NCI-H345 (cell line): ENCODE measurements around the gene IL23R.
"Not testable (repeated sequence)": the region's sequence is repeated elsewhere in the genome, so short reads cannot be mapped to it uniquely, and the experiment has no call there.

Experiments
- DNase-seq: peaks from one replicate; lab custom pipeline; 2025; lab: John Stamatoyannopoulos, UW

The IL23R gene, protein sequence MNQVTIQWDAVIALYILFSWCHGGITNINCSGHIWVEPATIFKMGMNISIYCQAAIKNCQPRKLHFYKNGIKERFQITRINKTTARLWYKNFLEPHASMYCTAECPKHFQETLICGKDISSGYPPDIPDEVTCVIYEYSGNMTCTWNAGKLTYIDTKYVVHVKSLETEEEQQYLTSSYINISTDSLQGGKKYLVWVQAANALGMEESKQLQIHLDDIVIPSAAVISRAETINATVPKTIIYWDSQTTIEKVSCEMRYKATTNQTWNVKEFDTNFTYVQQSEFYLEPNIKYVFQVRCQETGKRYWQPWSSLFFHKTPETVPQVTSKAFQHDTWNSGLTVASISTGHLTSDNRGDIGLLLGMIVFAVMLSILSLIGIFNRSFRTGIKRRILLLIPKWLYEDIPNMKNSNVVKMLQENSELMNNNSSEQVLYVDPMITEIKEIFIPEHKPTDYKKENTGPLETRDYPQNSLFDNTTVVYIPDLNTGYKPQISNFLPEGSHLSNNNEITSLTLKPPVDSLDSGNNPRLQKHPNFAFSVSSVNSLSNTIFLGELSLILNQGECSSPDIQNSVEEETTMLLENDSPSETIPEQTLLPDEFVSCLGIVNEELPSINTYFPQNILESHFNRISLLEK

DNA sequence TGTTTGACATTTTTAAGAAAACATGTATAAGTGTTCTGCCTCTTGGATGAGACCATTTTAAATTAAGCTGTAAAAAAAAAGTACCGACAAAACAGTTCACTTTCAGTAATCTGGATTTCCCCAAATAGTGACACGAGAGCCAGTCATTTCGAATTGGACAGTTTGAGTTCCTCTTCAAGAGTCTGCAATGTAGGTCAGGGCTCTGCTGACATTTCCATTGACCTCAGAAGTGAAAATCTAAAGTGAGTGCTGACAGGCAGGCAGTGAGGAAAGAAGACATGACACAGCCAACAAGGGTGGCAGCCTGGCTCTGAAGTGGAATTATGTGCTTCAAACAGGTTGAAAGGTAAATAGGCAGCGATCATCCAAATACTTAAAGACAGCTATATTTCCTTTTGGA is at the start of gene IL23R:
IL23R (plus strand) TSS at position 259 of the 400 bp plus-strand sequence. CDS start 1,667 bp downstream, outside the sequence.
- DNase-seq = no peak

DNA sequence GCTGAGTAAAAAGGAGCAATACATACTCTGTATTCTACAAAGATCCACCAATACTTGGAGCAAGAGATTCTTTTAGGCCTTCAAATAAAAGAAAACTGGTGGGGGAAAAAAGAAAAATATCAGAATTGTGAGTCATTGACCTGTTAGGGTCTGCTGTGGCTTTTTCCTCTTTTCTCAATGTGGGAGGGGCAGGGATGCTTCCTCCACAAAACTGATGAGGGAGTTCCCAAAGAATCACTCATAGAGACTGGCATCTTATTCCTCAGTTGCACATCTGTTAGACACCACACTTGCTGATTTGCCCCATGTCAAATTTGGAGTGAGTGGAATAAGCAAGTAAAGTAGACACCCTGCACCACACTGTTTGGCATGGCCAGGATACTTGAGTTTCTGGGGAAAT is 48.1 kb upstream of the IL23R start:
- DNase-seq = no peak

DNA sequence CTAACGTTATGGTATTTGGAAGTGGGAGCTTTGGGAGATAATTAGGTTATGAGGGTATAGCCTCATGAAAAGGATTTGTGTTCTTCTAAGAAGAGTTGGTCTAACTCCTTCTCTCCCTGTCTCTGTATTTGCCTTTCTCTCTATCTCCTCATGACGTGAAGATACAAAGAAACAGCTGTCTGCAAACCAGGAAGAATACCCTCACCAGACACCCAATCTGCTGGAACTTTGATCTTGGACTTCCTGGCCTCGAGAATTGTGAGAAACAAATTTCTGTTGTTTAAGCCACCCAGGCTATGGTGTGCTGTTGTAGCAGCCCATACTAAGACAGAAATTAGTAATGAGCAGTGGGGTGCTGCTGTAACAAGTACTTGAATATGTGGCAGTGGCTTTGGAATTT is 47.6 kb upstream of the IL23R start:
- no peak for DNase-seq

DNA sequence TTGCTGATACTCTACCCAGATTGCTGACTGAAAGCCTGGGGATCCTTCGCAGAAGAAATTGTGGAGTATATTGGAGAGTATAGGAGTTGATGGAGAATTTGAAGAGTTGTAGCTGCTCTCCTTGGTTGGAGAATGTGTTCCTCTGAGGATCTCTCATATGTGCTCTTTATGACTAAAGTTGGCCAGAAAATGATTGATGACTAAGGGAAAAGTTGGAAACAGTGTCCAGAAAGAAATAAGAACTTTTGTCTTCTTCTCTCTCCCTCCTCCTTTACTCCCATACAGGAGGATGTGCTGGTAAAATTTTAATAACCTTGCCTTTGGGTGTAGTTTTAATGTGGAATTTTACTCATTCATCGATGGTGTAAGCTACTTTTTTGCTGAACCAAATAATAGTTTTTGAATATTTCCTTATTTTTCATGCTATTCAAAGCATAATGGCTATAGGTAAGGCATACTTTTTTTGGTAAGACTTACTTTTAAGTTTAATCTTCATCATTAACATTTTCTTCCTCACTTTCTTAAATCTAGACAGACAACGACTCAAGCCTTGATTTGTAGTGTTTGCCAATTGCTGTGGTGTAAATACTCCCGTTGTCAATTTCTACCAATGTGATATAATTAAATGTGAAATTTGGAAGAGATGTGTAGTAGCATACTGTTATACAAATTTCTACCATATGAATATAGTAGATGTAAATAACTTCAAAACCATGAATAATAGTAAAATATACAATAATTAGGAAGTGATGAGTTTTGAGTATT is 45.2 kb upstream of the IL23R start:
- no peak for DNase-seq

GRCh38 chr1:67124455-67124854 is 41.8 kb upstream of the IL23R start:
- no peak for DNase-seq

GRCh38 chr1:67126111-67126746 is 40.0 kb upstream of the IL23R start:
- DNase-seq = no peak

- DNase-seq = no peak
Measured at GRCh38 chr1:67126974-67127373, 39.3 kb upstream of the IL23R start.

GRCh38 chr1:67130673-67131072 is 35.6 kb upstream of the IL23R start:
- DNase-seq = no peak

GRCh38 chr1:67133177-67133576 is 33.1 kb upstream of the IL23R start:
- DNase-seq = no peak

DNA sequence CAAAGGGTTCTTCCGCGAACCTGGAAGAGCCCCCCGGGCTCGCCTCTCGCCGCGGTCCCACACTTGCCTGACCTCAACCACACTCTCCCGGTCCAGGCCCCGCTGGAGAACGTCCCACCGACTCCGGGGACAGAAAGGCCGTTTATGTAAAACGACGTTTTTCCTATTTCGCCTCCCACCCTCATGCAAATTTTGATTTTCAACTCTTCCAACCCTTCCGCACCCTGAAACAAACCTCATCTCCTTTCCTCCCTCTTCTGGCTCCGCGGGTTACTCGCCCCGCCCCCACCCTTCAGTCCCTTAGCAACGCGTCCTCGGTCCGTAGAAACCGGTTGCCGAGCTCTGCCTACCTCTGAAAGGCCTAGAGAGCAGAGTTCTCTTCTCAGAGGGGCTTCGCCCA is 31.6 kb upstream of the IL23R start, which contains the start of gene C1orf141:
C1orf141 (minus strand) TSS at position 276 of the 400 bp plus-strand sequence. CDS start 7,730 bp downstream, outside the sequence.
- no peak for DNase-seq

DNA sequence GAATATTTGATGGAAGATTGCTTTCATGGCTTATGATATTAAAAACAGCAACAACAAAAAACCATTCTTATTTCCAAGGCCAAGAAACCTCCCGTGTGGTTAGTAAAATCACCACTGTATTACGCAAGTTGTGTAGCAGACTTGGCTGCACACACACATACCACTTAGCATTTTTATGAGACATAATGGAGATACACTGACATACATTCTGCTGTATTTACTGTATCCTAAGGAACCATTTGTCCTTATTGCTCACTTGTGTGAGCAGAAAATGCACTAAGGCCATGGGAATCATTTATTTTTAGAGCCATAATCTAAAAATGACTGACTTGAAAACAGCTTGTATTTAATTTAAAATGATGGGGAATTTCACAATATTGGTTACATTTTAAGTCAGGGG is 30.9 kb upstream of the IL23R start:
- DNase-seq = no peak

- no peak for DNase-seq
Measured at GRCh38 chr1:67137307-67137753, 28.9 kb upstream of the IL23R start.

- no peak for DNase-seq
Measured at GRCh38 chr1:67138813-67139499, 27.3 kb upstream of the IL23R start.

DNA sequence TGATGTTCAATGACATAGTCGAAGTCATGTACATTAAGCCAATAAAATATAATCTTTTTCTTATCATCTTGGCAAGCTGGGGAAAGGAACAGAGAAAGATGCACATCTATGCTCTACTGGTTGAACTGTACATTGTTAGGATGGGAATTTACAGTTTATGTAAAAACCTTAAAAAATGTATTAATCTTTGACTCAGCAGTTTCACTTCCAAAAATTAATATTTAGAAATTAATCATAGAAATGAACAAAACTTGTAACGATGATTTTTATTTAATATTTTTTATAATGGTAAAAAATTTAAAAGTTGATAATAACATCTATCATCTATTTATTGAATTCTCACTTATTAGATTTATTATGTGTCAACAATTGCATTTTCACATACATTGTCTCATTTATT is 25.8 kb upstream of the IL23R start:
- no peak for DNase-seq

GRCh38 chr1:67141832-67142231 is 24.4 kb upstream of the IL23R start:
- DNase-seq = not testable (repeated sequence)

GRCh38 chr1:67142931-67143330 is 23.3 kb upstream of the IL23R start:
- no peak for DNase-seq

- no peak for DNase-seq
Measured at GRCh38 chr1:67143966-67144365, 22.3 kb upstream of the IL23R start.

- DNase-seq = no peak
Measured at GRCh38 chr1:67144696-67145095, 21.6 kb upstream of the IL23R start.

GRCh38 chr1:67146101-67146500 is 20.2 kb upstream of the IL23R start:
- no peak for DNase-seq

DNA sequence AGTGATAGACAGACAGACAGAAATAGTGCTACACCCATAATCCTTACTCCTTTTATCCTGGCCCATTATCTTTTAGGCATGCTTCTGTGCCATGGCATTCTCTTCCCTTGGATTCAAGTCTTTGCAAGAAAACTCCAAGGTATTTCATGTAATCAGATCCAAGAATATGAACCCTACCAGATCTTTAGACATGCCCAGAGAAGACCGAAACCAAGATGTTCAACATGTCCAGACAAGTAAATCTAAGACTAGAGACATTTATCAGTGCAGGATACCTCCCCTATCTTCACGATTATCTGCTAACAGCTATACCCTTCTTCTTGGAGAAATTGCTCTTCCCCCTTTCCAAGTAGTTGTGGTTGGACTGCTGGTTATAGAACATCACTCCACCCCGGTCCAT is 19.7 kb upstream of the IL23R start:
- DNase-seq = no peak

GRCh38 chr1:67147973-67148372 is 18.3 kb upstream of the IL23R start:
- not testable (repeated sequence) for DNase-seq
